GM21619 (cell line): ENCODE data around the gene EP300.

Experiments
- ATAC-seq: cut with Tn5 transposase; IDR thresholded peaks from one replicate; pipeline ENCODE4 v1.9.1; 2021; ENCODE audit not compliant: unreplicated experiment

Gene EP300

GRCh38 chr22:41204066-41204465, 111.7 kb downstream of the EP300 start:
- ATAC-seq = no peak

- peak; percentile 89 for ATAC-seq
These were observed 112.9 kb downstream of the EP300 start, which contains the start of gene L3MBTL2 for GRCh38 chr22:41204992-41205900. TSS of gene L3MBTL2 (plus strand) at chr22:41205312. CDS start at chr22:41205363, 51 bp downstream.

- no peak for ATAC-seq
These were observed 114.3 kb downstream of the EP300 start for GRCh38 chr22:41206719-41207118.

- no peak for ATAC-seq
These were observed 123.0 kb downstream of the EP300 start for GRCh38 chr22:41215409-41215808.

- ATAC-seq = no peak
These were observed 123.5 kb downstream of the EP300 start for GRCh38 chr22:41215926-41216325.

- ATAC-seq = no peak
These were observed 124.6 kb downstream of the EP300 start for GRCh38 chr22:41216984-41217383.

- peak; percentile 64 for ATAC-seq
These were observed 125.3 kb downstream of the EP300 start for GRCh38 chr22:41217553-41218157.

- no peak for ATAC-seq
These were observed 130.6 kb downstream of the EP300 start for GRCh38 chr22:41222846-41223507.

- no peak for ATAC-seq
These were observed 131.1 kb downstream of the EP300 start for GRCh38 chr22:41223535-41223934.

GRCh38 chr22:41226723-41227655, 134.6 kb downstream of the EP300 start:
- ATAC-seq = no peak

GRCh38 chr22:41229215-41229614, 136.8 kb downstream of the EP300 start:
- no peak for ATAC-seq
